ENCODE results near the gene EWSR1.

EWSR1 gene

GRCh38 chr22:29326481-29326880 is 58.4 kb downstream of the EWSR1 start:
- no peaks in the 10 kb centered on the region for H3K9me3 ChIP-seq (ENCODE audit: control insufficient read depth, insufficient read depth, low read depth, low read length)
- H3K9ac ChIP-seq (ENCODE audit: low read length), result no peak overlapping the region
- H3K4me1 ChIP-seq (ENCODE audit: control insufficient read depth, insufficient read depth, low read length), result peaks cover 10% of the 10 kb centered on the region
- no peaks in the 10 kb centered on the region for H3K27me3 ChIP-seq (ENCODE audit: control insufficient read depth, insufficient read depth, low read length)
- no peak overlapping the region for H3K4me3 ChIP-seq (ENCODE audit: low read depth, low read length)
- H3K36me3 ChIP-seq (ENCODE audit: control insufficient read depth, insufficient read depth, low read length), result peaks cover 50% of the 10 kb centered on the region
- H3K27ac ChIP-seq (ENCODE audit: low read depth, low read length), result no peak overlapping the region

DNA sequence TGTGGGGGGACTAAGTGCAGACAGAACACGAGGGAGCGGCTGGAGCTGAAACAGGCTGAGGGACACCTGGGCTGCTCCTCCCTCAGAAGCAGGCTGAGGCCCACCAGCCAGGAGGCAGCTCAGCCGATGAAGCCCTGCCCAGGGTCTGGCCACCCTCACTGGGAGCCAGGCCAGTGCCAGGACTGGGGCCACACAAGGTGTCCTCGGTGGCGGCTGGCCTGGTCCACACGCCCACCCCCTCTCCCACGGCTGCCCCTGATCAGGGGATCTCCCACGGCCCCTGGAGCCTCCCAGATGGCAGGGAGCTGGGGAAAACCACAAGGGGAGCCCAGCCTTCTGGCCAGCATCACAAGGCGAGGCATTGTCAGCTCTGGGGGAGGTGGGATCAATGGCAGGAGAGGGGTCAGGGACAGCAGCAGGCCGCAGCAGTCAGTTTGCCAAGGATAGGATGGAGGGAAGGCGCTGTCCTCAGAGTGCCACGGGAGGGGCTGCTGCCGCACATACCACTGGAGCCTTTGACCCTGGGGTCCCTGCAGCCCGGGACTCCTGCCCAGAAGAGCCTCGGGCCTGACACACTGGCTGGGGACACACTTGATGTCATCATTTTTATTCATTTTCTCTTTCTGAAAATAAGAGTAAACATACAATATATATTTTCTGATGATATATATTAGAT is 59.2 kb downstream of the EWSR1 start:
- Histone ChIP-seq H3K4me3 (ENCODE audit: low read depth, low read length) (no peak overlapping the region), H3K27me3 (ENCODE audit: control insufficient read depth, insufficient read depth, low read length) (no peaks in the 10 kb centered on the region), H3K4me1 (ENCODE audit: control insufficient read depth, insufficient read depth, low read length) (peaks cover 10% of the 10 kb centered on the region), H3K9ac (ENCODE audit: low read length) (no peak overlapping the region), H3K9me3 (ENCODE audit: control insufficient read depth, insufficient read depth, low read depth, low read length) (no peaks in the 10 kb centered on the region), H3K27ac (ENCODE audit: low read depth, low read length) (no peak overlapping the region), H3K36me3 (ENCODE audit: control insufficient read depth, insufficient read depth, low read length) (peaks cover 53% of the 10 kb centered on the region)

GRCh38 chr22:29328055-29328454 is 60.0 kb downstream of the EWSR1 start:
- no peaks in the 10 kb centered on the region for H3K9me3 ChIP-seq (ENCODE audit: control insufficient read depth, insufficient read depth, low read depth, low read length)
- no peak overlapping the region for H3K4me3 ChIP-seq (ENCODE audit: low read depth, low read length)
- no peak overlapping the region for H3K27ac ChIP-seq (ENCODE audit: low read depth, low read length)
- no peaks in the 10 kb centered on the region for H3K27me3 ChIP-seq (ENCODE audit: control insufficient read depth, insufficient read depth, low read length)
- H3K36me3 ChIP-seq (ENCODE audit: control insufficient read depth, insufficient read depth, low read length), result peaks cover 60% of the 10 kb centered on the region
- H3K4me1 ChIP-seq (ENCODE audit: control insufficient read depth, insufficient read depth, low read length), result peaks cover 10% of the 10 kb centered on the region
- no peak overlapping the region for H3K9ac ChIP-seq (ENCODE audit: low read length)

DNA sequence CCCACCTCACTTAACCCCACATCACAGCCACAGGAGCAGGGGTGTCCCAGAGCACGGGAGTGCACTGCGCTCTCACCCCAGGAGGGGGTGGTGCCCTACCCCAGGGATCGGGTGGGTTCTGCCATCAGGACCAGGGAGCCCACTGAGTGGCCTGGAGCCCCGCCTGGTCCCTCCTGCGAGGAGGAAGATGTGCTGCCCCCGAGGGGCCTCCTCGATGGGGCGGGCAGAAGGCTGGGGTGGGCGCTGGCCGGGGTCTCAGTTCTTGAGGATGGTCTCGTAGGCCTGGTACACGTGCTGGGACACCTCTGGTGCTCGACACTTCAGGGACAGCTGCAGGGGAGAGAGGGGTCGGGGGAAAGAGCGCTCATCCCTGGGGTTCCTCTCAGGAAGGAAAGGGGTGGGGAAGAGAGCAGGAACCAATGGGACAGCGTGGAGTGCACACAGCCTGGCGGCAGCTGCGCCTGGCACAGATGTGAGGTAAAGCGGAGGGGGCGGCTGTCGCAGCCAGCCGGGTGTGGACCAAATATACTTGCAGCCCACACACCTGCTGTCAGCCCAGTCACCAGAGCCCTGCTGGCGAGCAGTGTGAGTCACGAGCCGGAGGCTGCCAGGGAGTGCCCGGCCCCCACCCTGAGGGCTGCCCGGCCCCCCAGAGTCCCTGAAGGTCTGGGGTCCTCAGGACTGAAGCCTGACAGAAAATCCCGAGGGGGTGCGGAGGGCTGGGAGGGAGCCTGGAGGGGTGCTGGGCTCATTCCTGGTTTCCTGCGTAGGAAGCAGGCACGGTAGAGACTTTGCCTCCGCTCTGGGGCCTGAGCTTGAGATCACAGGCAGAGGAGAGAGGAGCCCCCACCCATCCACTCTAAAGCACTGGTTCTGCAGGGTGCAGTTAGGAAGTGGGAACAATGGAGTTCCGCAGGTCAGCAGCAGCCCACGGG is 60.8 kb downstream of the EWSR1 start:
- H3K4me3 ChIP-seq (ENCODE audit: low read depth, low read length), result no peak overlapping the region
- H3K4me1 ChIP-seq (ENCODE audit: control insufficient read depth, insufficient read depth, low read length), result peaks cover 10% of the 10 kb centered on the region
- no peak overlapping the region for H3K9ac ChIP-seq (ENCODE audit: low read length)
- peaks cover 64% of the 10 kb centered on the region for H3K36me3 ChIP-seq (ENCODE audit: control insufficient read depth, insufficient read depth, low read length)
- H3K9me3 ChIP-seq (ENCODE audit: control insufficient read depth, insufficient read depth, low read depth, low read length), result no peaks in the 10 kb centered on the region
- H3K27ac ChIP-seq (ENCODE audit: low read depth, low read length), result no peak overlapping the region
- no peaks in the 10 kb centered on the region for H3K27me3 ChIP-seq (ENCODE audit: control insufficient read depth, insufficient read depth, low read length)

- Histone ChIP-seq H3K36me3 (ENCODE audit: control insufficient read depth, insufficient read depth, low read length) (peaks cover 70% of the 10 kb centered on the region), H3K4me1 (ENCODE audit: control insufficient read depth, insufficient read depth, low read length) (peaks cover 10% of the 10 kb centered on the region), H3K9me3 (ENCODE audit: control insufficient read depth, insufficient read depth, low read depth, low read length) (no peaks in the 10 kb centered on the region), H3K4me3 (ENCODE audit: low read depth, low read length) (no peak overlapping the region), H3K9ac (ENCODE audit: low read length) (no peak overlapping the region), H3K27ac (ENCODE audit: low read depth, low read length) (no peak overlapping the region), H3K27me3 (ENCODE audit: control insufficient read depth, insufficient read depth, low read length) (no peaks in the 10 kb centered on the region)
Measured at GRCh38 chr22:29329581-29329980, 61.5 kb downstream of the EWSR1 start.

- Histone ChIP-seq H3K9me3 (ENCODE audit: control insufficient read depth, insufficient read depth, low read depth, low read length) (no peaks in the 10 kb centered on the region), H3K36me3 (ENCODE audit: control insufficient read depth, insufficient read depth, low read length) (peaks cover 73% of the 10 kb centered on the region), H3K27me3 (ENCODE audit: control insufficient read depth, insufficient read depth, low read length) (no peaks in the 10 kb centered on the region), H3K4me3 (ENCODE audit: low read depth, low read length) (no peak overlapping the region), H3K4me1 (ENCODE audit: control insufficient read depth, insufficient read depth, low read length) (peaks cover 10% of the 10 kb centered on the region), H3K9ac (ENCODE audit: low read length) (no peak overlapping the region), H3K27ac (ENCODE audit: low read depth, low read length) (no peak overlapping the region)
Measured at GRCh38 chr22:29330291-29330690, 62.2 kb downstream of the EWSR1 start.

GRCh38 chr22:29330753-29331152 is 62.7 kb downstream of the EWSR1 start:
- Histone ChIP-seq H3K27me3 (ENCODE audit: control insufficient read depth, insufficient read depth, low read length) (no peaks in the 10 kb centered on the region), H3K36me3 (ENCODE audit: control insufficient read depth, insufficient read depth, low read length) (peaks cover 77% of the 10 kb centered on the region), H3K27ac (ENCODE audit: low read depth, low read length) (peak overlapping the region; percentile 58), H3K9me3 (ENCODE audit: control insufficient read depth, insufficient read depth, low read depth, low read length) (no peaks in the 10 kb centered on the region), H3K9ac (ENCODE audit: low read length) (no peak overlapping the region), H3K4me1 (ENCODE audit: control insufficient read depth, insufficient read depth, low read length) (peaks cover 10% of the 10 kb centered on the region), H3K4me3 (ENCODE audit: low read depth, low read length) (no peak overlapping the region)

DNA sequence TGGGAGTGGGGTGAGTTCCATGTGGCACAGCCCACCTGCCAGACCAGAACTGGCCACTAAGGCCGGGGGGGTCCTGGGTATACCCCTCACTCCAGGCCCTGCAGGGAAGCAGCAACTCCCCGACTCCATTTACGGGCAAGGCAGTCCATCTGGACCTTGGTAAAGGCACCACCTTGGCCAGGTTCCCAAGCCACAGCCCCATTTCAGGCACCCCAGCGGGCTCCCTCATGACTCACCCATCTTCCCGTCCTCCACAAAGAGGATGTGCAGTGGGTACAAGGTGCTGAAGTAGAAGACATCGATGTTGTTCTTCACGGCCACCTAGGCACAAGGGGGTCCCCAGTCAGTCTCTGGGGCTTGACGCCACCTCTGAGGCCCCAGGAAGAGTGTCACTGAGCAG is 63.1 kb downstream of the EWSR1 start:
- H3K27ac ChIP-seq (ENCODE audit: low read depth, low read length), result peak overlapping the region; percentile 58
- no peaks in the 10 kb centered on the region for H3K27me3 ChIP-seq (ENCODE audit: control insufficient read depth, insufficient read depth, low read length)
- H3K36me3 ChIP-seq (ENCODE audit: control insufficient read depth, insufficient read depth, low read length), result peaks cover 79% of the 10 kb centered on the region
- no peak overlapping the region for H3K4me3 ChIP-seq (ENCODE audit: low read depth, low read length)
- H3K9me3 ChIP-seq (ENCODE audit: control insufficient read depth, insufficient read depth, low read depth, low read length), result no peaks in the 10 kb centered on the region
- H3K9ac ChIP-seq (ENCODE audit: low read length), result no peak overlapping the region
- peaks cover 10% of the 10 kb centered on the region for H3K4me1 ChIP-seq (ENCODE audit: control insufficient read depth, insufficient read depth, low read length)

- peaks cover 10% of the 10 kb centered on the region for H3K4me1 ChIP-seq (ENCODE audit: control insufficient read depth, insufficient read depth, low read length)
- H3K9ac ChIP-seq (ENCODE audit: low read length), result no peak overlapping the region
- H3K27me3 ChIP-seq (ENCODE audit: control insufficient read depth, insufficient read depth, low read length), result no peaks in the 10 kb centered on the region
- no peak overlapping the region for H3K27ac ChIP-seq (ENCODE audit: low read depth, low read length)
- no peaks in the 10 kb centered on the region for H3K9me3 ChIP-seq (ENCODE audit: control insufficient read depth, insufficient read depth, low read depth, low read length)
- no peak overlapping the region for H3K4me3 ChIP-seq (ENCODE audit: low read depth, low read length)
- H3K36me3 ChIP-seq (ENCODE audit: control insufficient read depth, insufficient read depth, low read length), result peaks cover 77% of the 10 kb centered on the region
Measured at GRCh38 chr22:29331658-29332300, 63.7 kb downstream of the EWSR1 start.

- Histone ChIP-seq H3K9me3 (ENCODE audit: control insufficient read depth, insufficient read depth, low read depth, low read length) (no peaks in the 10 kb centered on the region), H3K4me3 (ENCODE audit: low read depth, low read length) (no peak overlapping the region), H3K4me1 (ENCODE audit: control insufficient read depth, insufficient read depth, low read length) (peaks cover 10% of the 10 kb centered on the region), H3K27ac (ENCODE audit: low read depth, low read length) (no peak overlapping the region), H3K9ac (ENCODE audit: low read length) (no peak overlapping the region), H3K27me3 (ENCODE audit: control insufficient read depth, insufficient read depth, low read length) (no peaks in the 10 kb centered on the region), H3K36me3 (ENCODE audit: control insufficient read depth, insufficient read depth, low read length) (peaks cover 77% of the 10 kb centered on the region)
Measured at GRCh38 chr22:29332886-29333496, 64.9 kb downstream of the EWSR1 start.

All from HUES6 (cell line).